22Rv1 (cell line): ENCODE data around the gene MZB1.
"Not testable (repeated sequence)": the region's sequence is repeated elsewhere in the genome, so short reads cannot be mapped to it uniquely, and the experiment has no call there.

Experiments used
- CTCF ChIP-seq: fragments of 450-650 bp; IDR thresholded peaks from 2 replicates; pipeline ENCODE4 v1.5.1; 2017; ENCODE audit warnings: mild to moderate bottlenecking
- ZFX ChIP-seq: fragments of 450-650 bp; IDR thresholded peaks from 2 replicates; pipeline ENCODE4 v1.6.1; 2017; ENCODE audit warnings: antibody characterized with exemption, borderline replicate concordance

DNA sequence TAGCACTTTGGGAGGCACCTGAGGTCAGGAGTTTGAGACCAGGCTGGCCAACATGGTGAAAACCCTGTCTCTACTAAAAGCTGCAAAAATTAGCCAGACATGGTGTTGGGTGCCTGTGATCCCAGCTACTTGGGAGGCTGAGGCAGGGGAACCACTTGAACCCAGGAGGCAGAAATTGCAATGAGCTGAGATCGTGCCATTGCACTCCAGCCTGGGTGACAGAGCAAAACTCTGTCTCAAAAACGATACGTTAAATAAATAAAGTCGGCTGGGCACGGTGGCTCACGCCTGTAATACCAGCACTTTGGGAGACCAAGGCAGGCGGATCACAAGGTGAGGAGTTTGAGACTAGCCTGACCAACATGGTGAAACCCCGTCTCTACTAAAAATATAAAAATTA is 33.8 kb downstream of the MZB1 start:
- not testable (repeated sequence) for TF ChIP-seq CTCF, ZFX
